Prostate gland (tissue), 2 donors: ENCODE data around the gene PERP. TPM values are rescaled to one million over a fixed set of nuclear protein-coding genes. Genes with fewer than 3 reads are reported as not detected.

Experiments used
- DNase-seq: peaks from one replicate; pipeline ENCODE4 v3.0.0-alpha.2; 2019; ENCODE audit warnings: low spot score
- H3K27ac ChIP-seq, 2 donors: fragments of 200-600 bp; sonication (generic); 2 replicates each; pipeline ENCODE4 v1.5.1; 2017 to 2019
- H3K27me3 ChIP-seq: fragments of 200-600 bp; sonication (generic); replicated peaks from 2 replicates; pipeline ENCODE4 v1.5.1; 2019; ENCODE audit not compliant: insufficient read depth
- H3K36me3 ChIP-seq, 2 donors: fragments of 200-600 bp; sonication (generic); 1 replicate in 1 of 2; 2 replicates in 1 of 2; pipeline versions ENCODE4 v1.5.1 to v1.8.1; 2017 to 2019
- H3K4me1 ChIP-seq: fragments of 200-600 bp; sonication (generic); replicated peaks from 2 replicates; pipeline ENCODE4 v1.5.1; 2019
- H3K4me3 ChIP-seq, 2 donors: fragments of 200-600 bp; sonication (generic); 2 replicates each; pipeline ENCODE4 v1.5.1; 2017 to 2019
- H3K9me3 ChIP-seq: fragments of 200-600 bp; sonication (generic); 2 replicates; pipeline ENCODE4 v1.5.1; 2017
- POLR2A ChIP-seq: fragments of 450-650 bp; IDR thresholded peaks from one replicate; pipeline ENCODE4 v1.6.1; 2016; ENCODE audit warnings: antibody characterized with exemption, mild to moderate bottlenecking
- POLR2AphosphoS5 ChIP-seq: sonication (generic); formaldehyde crosslinking; IDR thresholded peaks from one replicate; pipeline ENCODE4 v1.6.1; 2017; ENCODE audit warnings: antibody characterized with exemption
- WGBS: methylation state at CpG from one replicate; pipeline ENCODE4 v1.1.5; 2018; 5-methylcytosine and 5-hydroxymethylcytosine counted together
- intact Hi-C: fragments of 100-400 bp; cut with DNase I; formaldehyde crosslinking; loops from one replicate; pipeline ENCODE4 v1.14.2; 2022
- total RNA-seq, 2 donors: library from RNA; depleted of rRNA; stranded (reverse); fragments of >200 nt; gene quantifications; one replicate each; pipeline ENCODE4 v1.1.0, GENCODE V29; 2016
- TF ChIP-seq, protein P1 (sequence below), 4 experiments: fragments of 200-600 bp in 2 of 4; fragments of 450-650 bp in 2 of 4; sonication (generic) in 2 of 4; IDR thresholded peaks; 1 replicate in 3 of 4; 2 replicates in 1 of 4; pipeline ENCODE4 v1.5.1; 2016 to 2019; ENCODE audit warnings: antibody characterized with exemption in 4 of 4, mild to moderate bottlenecking in 2 of 4, moderate library complexity in 2 of 4

PERP gene
- total RNA-seq, 2 donors from 2014 or later = 64.4 to 149 TPM

DNA sequence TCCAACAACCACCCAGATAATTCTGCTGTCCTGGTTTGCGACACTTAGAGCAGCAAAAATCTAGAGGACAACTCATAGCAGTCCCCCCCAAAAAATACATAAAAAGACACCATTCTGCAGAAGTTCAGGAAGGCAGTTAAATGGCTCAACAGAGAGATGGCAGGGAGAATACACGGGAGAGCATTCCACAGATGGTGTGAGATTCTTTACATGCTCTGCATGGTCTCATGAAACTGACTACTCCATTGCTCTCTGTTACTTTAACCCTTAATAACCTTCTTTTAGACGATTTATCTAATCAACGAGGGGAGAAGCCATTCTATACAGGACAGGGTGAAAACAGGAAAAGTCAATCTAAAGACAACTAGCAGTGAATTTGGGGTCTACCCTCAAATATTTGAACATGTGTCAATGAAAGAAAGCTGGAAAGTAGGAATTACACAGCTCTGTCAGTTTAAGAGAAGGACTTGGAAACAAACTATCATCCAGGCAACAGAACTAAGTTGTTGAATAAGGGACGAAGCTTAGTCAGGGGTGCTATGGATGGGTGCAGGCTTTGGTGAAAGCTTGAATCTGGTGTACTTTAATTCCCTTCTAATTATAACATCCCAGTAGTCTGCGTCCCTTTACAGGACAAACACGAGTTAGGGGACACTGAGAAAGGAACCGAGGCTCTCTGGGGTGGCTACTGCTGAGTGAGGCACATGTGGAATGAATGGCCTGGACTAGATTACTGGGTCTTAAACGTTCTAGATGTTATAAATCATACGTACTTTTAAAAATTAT lies 5.1 kb downstream of the PERP start:
- TF ChIP-seq POLR2AphosphoS5 (no peak), POLR2A (no peak)
- TF ChIP-seq, protein P1, sequence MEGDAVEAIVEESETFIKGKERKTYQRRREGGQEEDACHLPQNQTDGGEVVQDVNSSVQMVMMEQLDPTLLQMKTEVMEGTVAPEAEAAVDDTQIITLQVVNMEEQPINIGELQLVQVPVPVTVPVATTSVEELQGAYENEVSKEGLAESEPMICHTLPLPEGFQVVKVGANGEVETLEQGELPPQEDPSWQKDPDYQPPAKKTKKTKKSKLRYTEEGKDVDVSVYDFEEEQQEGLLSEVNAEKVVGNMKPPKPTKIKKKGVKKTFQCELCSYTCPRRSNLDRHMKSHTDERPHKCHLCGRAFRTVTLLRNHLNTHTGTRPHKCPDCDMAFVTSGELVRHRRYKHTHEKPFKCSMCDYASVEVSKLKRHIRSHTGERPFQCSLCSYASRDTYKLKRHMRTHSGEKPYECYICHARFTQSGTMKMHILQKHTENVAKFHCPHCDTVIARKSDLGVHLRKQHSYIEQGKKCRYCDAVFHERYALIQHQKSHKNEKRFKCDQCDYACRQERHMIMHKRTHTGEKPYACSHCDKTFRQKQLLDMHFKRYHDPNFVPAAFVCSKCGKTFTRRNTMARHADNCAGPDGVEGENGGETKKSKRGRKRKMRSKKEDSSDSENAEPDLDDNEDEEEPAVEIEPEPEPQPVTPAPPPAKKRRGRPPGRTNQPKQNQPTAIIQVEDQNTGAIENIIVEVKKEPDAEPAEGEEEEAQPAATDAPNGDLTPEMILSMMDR (IDR thresholded peaks at IDR 0.05) = no peak
- WGBS = 60% methylated on average over 10 of the region's 10 CpGs
- H3K27me3 ChIP-seq = no peaks in the 10 kb centered on the region
- H3K36me3 ChIP-seq = no peaks in the 10 kb centered on the region
- H3K4me3 ChIP-seq = no peak overlapping the region
- no peak for DNase-seq
- H3K27ac ChIP-seq = no peak overlapping the region
- H3K4me1 ChIP-seq = no peaks in the 10 kb centered on the region
- H3K9me3 ChIP-seq = no peaks in the 10 kb centered on the region
- intact Hi-C loops = loop anchor here (10.0 kb wide), 1 partner anchor 237 kb away; the partner anchor contains the start of gene TNFAIP3

DNA sequence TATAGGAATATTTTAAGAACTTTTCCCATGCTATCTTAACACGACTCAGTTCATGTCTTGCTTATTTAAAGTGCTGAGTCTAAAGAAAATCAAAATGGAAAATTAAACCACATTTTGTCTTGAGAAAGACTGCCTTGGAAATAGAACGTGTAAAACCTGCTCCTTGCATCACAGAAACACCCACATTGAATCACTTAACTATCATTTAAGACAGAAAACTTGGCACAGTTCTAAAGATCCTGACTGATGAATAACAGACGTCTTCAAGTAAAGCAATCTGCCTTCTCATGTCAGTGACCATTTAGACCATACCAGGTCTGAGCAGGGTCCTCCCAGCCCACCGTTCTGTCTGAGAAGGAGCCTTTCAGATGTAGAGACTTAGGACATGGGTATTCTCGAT lies 7.4 kb downstream of the PERP start:
- no peaks in the 10 kb centered on the region for H3K9me3 ChIP-seq
- H3K4me3 ChIP-seq = no peak overlapping the region
- H3K4me1 ChIP-seq = no peaks in the 10 kb centered on the region
- H3K27ac ChIP-seq = no peak overlapping the region
- intact Hi-C loops = loop anchor here (10.0 kb wide), 1 partner anchor 235 kb away; the partner anchor contains the start of gene TNFAIP3
- DNase-seq = peak; percentile 27
- no peaks in the 10 kb centered on the region for H3K36me3 ChIP-seq
- 40% methylated on average over 5 of the region's 5 CpGs for WGBS
- no peaks in the 10 kb centered on the region for H3K27me3 ChIP-seq
- peak; percentile 53 for TF ChIP-seq POLR2AphosphoS5
- no peak for TF ChIP-seq POLR2A

DNA sequence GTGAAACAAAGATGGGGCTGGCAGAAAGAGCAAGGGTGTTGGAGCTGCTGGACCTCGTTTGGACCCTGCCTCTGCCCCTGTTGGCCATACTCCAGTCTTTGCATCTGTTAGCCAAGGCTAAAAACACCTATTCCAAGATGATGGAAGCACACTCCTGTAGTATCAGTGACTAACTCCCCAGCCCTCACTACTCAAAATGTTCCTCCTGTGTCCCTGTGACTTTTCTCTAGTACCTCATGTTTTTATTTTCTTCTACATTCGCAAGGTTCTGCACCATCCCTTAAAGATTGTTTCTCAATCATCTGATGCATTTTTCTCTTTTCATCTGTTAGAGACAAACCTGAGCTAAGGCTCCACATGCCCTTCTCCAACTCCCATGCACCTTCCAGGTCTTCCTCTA lies 8.9 kb downstream of the PERP start:
- intact Hi-C loops = no loop called here
- no peak overlapping the region for H3K27ac ChIP-seq

DNA sequence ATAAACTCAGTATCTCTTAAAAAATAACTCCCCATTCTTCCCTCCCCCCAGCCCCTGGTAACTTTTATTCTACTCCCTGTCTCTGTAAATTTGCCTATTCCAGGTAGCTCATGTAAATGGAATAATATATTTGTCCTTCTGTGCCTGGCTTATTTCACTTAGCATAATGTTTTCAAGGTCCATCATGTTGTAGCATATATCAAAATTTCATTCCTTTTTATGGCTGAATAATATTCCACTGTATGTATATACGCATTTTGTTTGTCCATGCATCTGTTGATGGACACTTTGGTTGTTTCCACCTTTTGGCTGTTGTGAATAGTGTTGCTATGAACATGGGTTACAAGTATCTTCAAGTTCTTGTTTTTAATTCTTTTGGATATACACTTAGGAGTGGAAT lies 13.0 kb downstream of the PERP start:
- WGBS = 100% methylated on average over 1 of the region's 1 CpG
- Histone ChIP-seq H3K4me3 (no peak overlapping the region), H3K4me1 (peaks cover 2% of the 10 kb centered on the region), H3K27ac (no peak overlapping the region), H3K9me3 (no peaks in the 10 kb centered on the region), H3K36me3 (no peaks in the 10 kb centered on the region), H3K27me3 (no peaks in the 10 kb centered on the region)
- no peak for DNase-seq
- TF ChIP-seq, protein P1 (IDR thresholded peaks at IDR 0.05) = no peak
- TF ChIP-seq POLR2AphosphoS5 (no peak), POLR2A (no peak)
- intact Hi-C loops = no loop called here

More for the DNA sequence above, 8.9 kb downstream of the PERP start:
- WGBS = 90% methylated on average over 2 of the region's 2 CpGs
- TF ChIP-seq, protein P1 (IDR thresholded peaks at IDR 0.05) = no peak
- TF ChIP-seq POLR2A = no peak
- no peak for TF ChIP-seq POLR2AphosphoS5
- DNase-seq = no peak
- H3K9me3 ChIP-seq = no peaks in the 10 kb centered on the region
- no peaks in the 10 kb centered on the region for H3K36me3 ChIP-seq
- H3K4me3 ChIP-seq = no peak overlapping the region
- H3K27me3 ChIP-seq = no peaks in the 10 kb centered on the region
- no peaks in the 10 kb centered on the region for H3K4me1 ChIP-seq

DNA sequence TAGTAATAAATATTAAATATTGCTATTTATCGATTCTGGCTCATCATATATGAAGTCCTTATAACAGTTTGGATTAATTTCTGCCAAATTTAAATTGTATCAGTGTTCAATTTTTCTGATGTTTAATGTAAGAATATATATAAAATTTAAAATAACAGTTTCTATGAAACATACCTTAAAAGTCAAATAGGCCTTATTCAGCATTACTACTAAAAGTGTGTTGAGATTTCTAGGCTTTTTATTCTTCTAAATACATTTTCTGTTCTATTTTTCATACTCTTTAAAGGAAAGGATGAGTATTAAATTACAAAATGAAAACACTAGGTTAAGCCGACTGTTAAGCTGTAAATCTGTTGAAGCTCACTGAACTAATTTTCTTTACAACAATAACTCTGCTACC lies 13.6 kb downstream of the PERP start:
- no peak for DNase-seq
- H3K4me1 ChIP-seq = peaks cover 5% of the 10 kb centered on the region
- no peaks in the 10 kb centered on the region for H3K27me3 ChIP-seq
- TF ChIP-seq POLR2AphosphoS5 (no peak), POLR2A (no peak)
- TF ChIP-seq, protein P1 (IDR thresholded peaks at IDR 0.05) = no peak
- WGBS = 80% methylated on average over 2 of the region's 2 CpGs
- H3K27ac ChIP-seq = no peak overlapping the region
- H3K36me3 ChIP-seq = no peaks in the 10 kb centered on the region
- no peak overlapping the region for H3K4me3 ChIP-seq
- intact Hi-C loops = no loop called here
- H3K9me3 ChIP-seq = no peaks in the 10 kb centered on the region
